ENCODE data around the gene ATG4D. TPM values are rescaled to one million over a fixed set of nuclear protein-coding genes. Genes with fewer than 3 reads are reported as not detected.

Gene ATG4D
- 23.0 TPM for polyA plus RNA-seq (2013, experiment 1 of 2)
- polyA plus RNA-seq (2013, experiment 2 of 2) = 23.3 TPM

DNA sequence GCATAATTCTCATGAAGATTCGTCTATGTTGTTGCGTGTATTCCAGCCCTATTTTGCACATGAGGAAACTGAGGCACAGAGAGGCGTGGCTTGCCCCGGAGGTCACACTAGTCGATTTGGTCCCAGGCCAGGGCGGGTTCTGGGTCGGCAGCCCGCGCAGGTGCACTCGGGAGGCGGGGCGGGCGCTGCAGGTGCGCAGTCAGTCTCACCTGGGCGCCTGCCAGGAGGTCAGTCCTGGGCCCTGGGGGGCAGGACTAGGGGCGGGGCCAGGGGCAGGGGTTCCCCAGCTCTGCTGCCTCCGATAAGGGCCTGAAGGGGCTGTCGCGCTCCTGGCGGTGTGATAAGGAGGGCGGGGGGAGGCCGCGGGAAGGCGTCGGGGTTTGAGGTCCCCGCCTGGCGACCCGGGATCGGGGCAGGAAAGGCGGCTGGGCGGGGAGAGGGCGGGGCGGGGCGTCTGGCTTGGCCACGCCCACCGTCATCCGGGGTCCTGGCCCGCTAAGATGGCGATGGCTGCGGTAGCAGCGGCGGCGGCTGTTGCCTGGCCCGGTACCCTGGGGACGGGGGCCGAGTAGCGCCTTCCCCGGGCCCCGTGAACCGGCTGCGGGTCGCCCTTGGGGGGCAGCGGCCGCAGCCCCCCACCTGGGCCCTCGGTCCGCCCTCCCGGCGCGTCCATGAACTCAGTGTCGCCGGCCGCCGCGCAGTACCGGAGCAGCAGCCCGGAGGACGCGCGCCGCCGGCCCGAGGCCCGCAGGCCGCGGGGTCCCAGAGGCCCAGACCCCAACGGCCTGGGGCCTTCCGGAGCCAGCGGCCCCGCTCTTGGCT lies at the start of gene ATG4D:
ATG4D (plus strand) TSS at position 485 of the 822 bp plus-strand sequence; CDS start at position 672, 187 bp downstream.
- H4K5ac ChIP-seq (ENCODE audit: low read length) = no peak within 1 kb of the TSS
- no peak within 1 kb of the TSS for H4K8ac ChIP-seq (ENCODE audit: low read depth, low read length)
- peak within 1 kb of the TSS; percentile 70 for H3K4ac ChIP-seq (ENCODE audit: low read depth, low read length)
- H3K23ac ChIP-seq (ENCODE audit: low read length) = peak within 1 kb of the TSS; percentile 45
- no peaks in the 10 kb centered on the region for H3K79me2 ChIP-seq (ENCODE audit: control insufficient read depth, insufficient read depth, low read length)
- peak within 1 kb of the TSS; percentile 75 for H3K4me2 ChIP-seq (ENCODE audit: low read length)
- H3K56ac ChIP-seq (ENCODE audit: low read length) = peak within 1 kb of the TSS; percentile 86
- peak; percentile 81 for DNase-seq
- peak within 1 kb of the TSS; percentile 37 for H3K27ac ChIP-seq (ENCODE audit: low read depth, low read length)
- no peak within 1 kb of the TSS for H2AK5ac ChIP-seq (ENCODE audit: low read length)
- WGBS (ENCODE audit: extremely low coverage, insufficient coverage, low lambda C conversion rate) = no CpG with 5 or more reads among the region's 79 CpGs
- H3K4me3 ChIP-seq (ENCODE audit: low read length) = peak within 1 kb of the TSS; percentile 87
- no peaks in the 10 kb centered on the region for H3K4me1 ChIP-seq (ENCODE audit: control insufficient read depth, low read depth, low read length)
- H2BK15ac ChIP-seq (replicated peaks; ENCODE audit: low read depth) = no peak within 1 kb of the TSS
- peak within 1 kb of the TSS; percentile 88 for H3K18ac ChIP-seq (ENCODE audit: low read length)
- no peak within 1 kb of the TSS for H2BK5ac ChIP-seq (ENCODE audit: low read length)
- peaks cover 4% of the 10 kb centered on the region for H3K79me1 ChIP-seq (ENCODE audit: low read length)
- H3K9ac ChIP-seq (ENCODE audit: low read length) = peak within 1 kb of the TSS; percentile 85
- no peaks in the 10 kb centered on the region for H3K36me3 ChIP-seq (ENCODE audit: control insufficient read depth, insufficient read depth, low read length)
- no peak within 1 kb of the TSS for H2BK120ac ChIP-seq (ENCODE audit: low read depth, low read length)
- no peaks in the 10 kb centered on the region for H3K27me3 ChIP-seq (ENCODE audit: insufficient read depth, low read length, poor library complexity)

DNA sequence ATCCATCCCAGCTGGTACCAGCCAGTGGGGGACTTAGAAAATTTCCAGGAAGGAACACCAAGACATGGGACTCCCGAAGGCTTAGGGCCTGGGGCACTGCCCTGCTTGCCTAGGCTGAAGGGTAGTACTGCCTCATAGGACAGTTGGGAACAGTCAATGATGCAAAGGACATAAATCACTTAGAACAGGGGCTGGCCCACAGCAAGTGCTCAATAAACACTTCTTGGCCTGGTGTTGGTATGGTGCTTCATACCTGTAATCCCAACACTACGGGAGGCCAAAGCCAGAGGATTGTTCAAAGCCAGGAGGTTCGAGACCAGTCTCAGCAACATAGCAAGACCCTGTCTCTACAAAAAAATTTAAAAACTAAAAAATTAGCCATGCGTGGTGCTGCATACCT lies 46.3 kb upstream of the ATG4D start:
- no peak overlapping the region for H3K27ac ChIP-seq (ENCODE audit: low read depth, low read length)
- no peak overlapping the region for H2BK120ac ChIP-seq (ENCODE audit: low read depth, low read length)
- H4K5ac ChIP-seq (ENCODE audit: low read length) = no peak overlapping the region
- H2BK5ac ChIP-seq (ENCODE audit: low read length) = no peak overlapping the region
- H3K4ac ChIP-seq (ENCODE audit: low read depth, low read length) = no peak overlapping the region
- H3K56ac ChIP-seq (ENCODE audit: low read length) = no peak overlapping the region
- no peak overlapping the region for H3K23ac ChIP-seq (ENCODE audit: low read length)
- H3K79me1 ChIP-seq (ENCODE audit: low read length) = peaks cover 18% of the 10 kb centered on the region
- H4K8ac ChIP-seq (ENCODE audit: low read depth, low read length) = no peak overlapping the region
- no peak for DNase-seq
- H3K27me3 ChIP-seq (ENCODE audit: insufficient read depth, low read length, poor library complexity) = no peaks in the 10 kb centered on the region
- H3K36me3 ChIP-seq (ENCODE audit: control insufficient read depth, insufficient read depth, low read length) = peaks cover 7% of the 10 kb centered on the region
- no CpG with 5 or more reads among the region's 4 CpGs for WGBS (ENCODE audit: extremely low coverage, insufficient coverage, low lambda C conversion rate)
- H2BK15ac ChIP-seq (replicated peaks; ENCODE audit: low read depth) = no peak overlapping the region
- peaks cover 3% of the 10 kb centered on the region for H3K4me1 ChIP-seq (ENCODE audit: control insufficient read depth, low read depth, low read length)
- H3K18ac ChIP-seq (ENCODE audit: low read length) = no peak overlapping the region
- no peak overlapping the region for H2AK5ac ChIP-seq (ENCODE audit: low read length)
- H3K79me2 ChIP-seq (ENCODE audit: control insufficient read depth, insufficient read depth, low read length) = peaks cover 28% of the 10 kb centered on the region
- H3K9ac ChIP-seq (ENCODE audit: low read length) = no peak overlapping the region
- no peak overlapping the region for H3K4me3 ChIP-seq (ENCODE audit: low read length)
- no peak overlapping the region for H3K4me2 ChIP-seq (ENCODE audit: low read length)

DNA sequence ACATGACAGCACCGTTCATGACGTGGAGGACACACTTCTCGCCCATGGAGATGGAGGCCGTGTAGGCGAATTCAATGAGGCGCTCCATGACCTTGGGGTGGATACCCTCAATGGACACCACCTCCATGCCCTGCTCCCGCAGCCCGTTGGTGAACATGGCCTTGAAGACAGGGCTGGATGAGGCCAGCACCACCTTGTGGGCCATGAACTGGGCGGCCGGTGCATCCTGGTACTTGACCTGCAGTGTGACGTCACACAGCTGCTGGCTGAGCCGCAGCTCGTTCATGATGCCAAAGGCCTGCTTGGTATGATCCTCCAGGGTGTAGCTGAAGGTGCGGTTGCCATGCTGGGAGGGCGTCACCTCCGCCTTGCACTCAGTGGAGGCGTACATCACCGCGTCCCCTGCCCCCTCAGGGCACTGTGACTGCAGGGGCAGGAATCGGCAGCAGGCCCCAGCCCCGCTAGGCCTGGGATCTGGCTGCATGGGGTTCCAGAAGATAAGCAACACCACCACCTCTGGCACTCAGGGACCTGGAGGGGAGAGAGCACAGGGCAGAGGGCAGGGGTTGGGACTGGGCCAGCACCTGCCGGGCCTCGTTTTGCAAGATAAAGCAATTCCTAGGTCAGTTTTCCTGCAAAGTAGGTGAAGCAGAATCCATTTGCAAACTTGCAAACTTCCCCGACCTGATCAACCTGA lies 44.0 kb upstream of the ATG4D start:
- H3K4me3 ChIP-seq (ENCODE audit: low read length) = no peak overlapping the region
- no peak for DNase-seq
- H3K23ac ChIP-seq (ENCODE audit: low read length) = no peak overlapping the region
- peaks cover 18% of the 10 kb centered on the region for H3K79me1 ChIP-seq (ENCODE audit: low read length)
- no peak overlapping the region for H3K18ac ChIP-seq (ENCODE audit: low read length)
- H3K56ac ChIP-seq (ENCODE audit: low read length) = no peak overlapping the region
- H3K9ac ChIP-seq (ENCODE audit: low read length) = no peak overlapping the region
- H3K4ac ChIP-seq (ENCODE audit: low read depth, low read length) = no peak overlapping the region
- H2AK5ac ChIP-seq (ENCODE audit: low read length) = no peak overlapping the region
- H3K4me2 ChIP-seq (ENCODE audit: low read length) = no peak overlapping the region
- no peak overlapping the region for H3K27ac ChIP-seq (ENCODE audit: low read depth, low read length)
- no peaks in the 10 kb centered on the region for H3K27me3 ChIP-seq (ENCODE audit: insufficient read depth, low read length, poor library complexity)
- H3K4me1 ChIP-seq (ENCODE audit: control insufficient read depth, low read depth, low read length) = peaks cover 3% of the 10 kb centered on the region
- H3K79me2 ChIP-seq (ENCODE audit: control insufficient read depth, insufficient read depth, low read length) = peaks cover 28% of the 10 kb centered on the region
- no peak overlapping the region for H4K8ac ChIP-seq (ENCODE audit: low read depth, low read length)
- no peak overlapping the region for H2BK120ac ChIP-seq (ENCODE audit: low read depth, low read length)
- H2BK5ac ChIP-seq (ENCODE audit: low read length) = no peak overlapping the region
- no peak overlapping the region for H2BK15ac ChIP-seq (replicated peaks; ENCODE audit: low read depth)
- WGBS (ENCODE audit: extremely low coverage, insufficient coverage, low lambda C conversion rate) = no CpG with 5 or more reads among the region's 24 CpGs
- H4K5ac ChIP-seq (ENCODE audit: low read length) = no peak overlapping the region
- peaks cover 7% of the 10 kb centered on the region for H3K36me3 ChIP-seq (ENCODE audit: control insufficient read depth, insufficient read depth, low read length)

DNA sequence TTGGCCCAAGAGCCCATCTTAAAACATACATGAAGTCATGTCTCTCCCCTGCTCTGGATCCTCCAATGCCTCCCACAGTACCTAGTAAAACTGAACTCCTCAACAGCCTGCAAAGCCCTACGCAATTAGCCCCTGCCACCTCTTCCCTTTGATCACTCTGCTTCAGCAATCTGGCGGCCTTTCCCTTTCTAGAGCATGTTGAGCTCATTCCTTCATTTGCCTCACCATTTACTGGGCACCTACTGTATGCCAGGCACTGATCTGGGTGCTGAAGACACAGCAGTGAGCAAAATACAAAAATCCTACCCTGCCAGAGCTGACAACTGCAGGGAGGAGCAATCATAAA lies 43.5 kb upstream of the ATG4D start:
- Histone ChIP-seq H3K4ac (ENCODE audit: low read depth, low read length) (no peak overlapping the region), H3K23ac (ENCODE audit: low read length) (no peak overlapping the region)
- no CpG with 5 or more reads among the region's 2 CpGs for WGBS (ENCODE audit: extremely low coverage, insufficient coverage, low lambda C conversion rate)

DNA sequence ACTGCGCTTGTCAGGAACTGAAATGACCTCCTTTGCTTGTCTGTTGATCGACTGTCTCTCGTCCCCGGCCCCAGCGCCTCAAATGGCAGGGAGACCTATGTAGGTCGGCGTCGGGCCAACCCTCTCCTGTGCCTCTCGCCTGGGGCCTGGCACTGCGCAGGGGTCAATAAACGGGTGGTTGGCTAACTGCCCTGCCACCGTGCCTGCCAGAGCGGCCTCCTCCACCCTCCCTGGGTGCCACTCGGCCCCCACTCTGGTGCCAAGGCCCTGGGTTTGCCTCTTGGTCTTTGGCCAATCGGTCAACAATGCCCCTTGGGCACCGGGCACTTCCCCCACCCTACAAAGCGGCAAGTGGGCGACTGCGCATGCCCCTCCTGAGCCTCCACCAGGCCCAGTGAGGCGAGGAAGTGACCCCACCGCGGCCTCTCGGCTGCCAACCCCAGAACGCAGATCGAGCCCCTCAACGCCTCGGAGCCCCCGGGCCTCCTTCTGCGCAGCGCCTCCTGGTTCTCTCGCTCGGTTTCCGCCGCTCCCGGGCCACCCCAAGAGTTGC lies 41.7 kb upstream of the ATG4D start:
- peak overlapping the region; percentile 97 for H3K18ac ChIP-seq (ENCODE audit: low read length)
- H3K27me3 ChIP-seq (ENCODE audit: insufficient read depth, low read length, poor library complexity) = no peaks in the 10 kb centered on the region
- H3K9ac ChIP-seq (ENCODE audit: low read length) = peak overlapping the region; percentile 99
- peak overlapping the region; percentile 54 for H3K4me3 ChIP-seq (ENCODE audit: low read length)
- peak overlapping the region; percentile 89 for H3K27ac ChIP-seq (ENCODE audit: low read depth, low read length)
- H3K56ac ChIP-seq (ENCODE audit: low read length) = peak overlapping the region; percentile 99
- peaks cover 7% of the 10 kb centered on the region for H3K36me3 ChIP-seq (ENCODE audit: control insufficient read depth, insufficient read depth, low read length)
- H3K79me1 ChIP-seq (ENCODE audit: low read length) = peaks cover 18% of the 10 kb centered on the region
- peak overlapping the region; percentile 88 for H4K8ac ChIP-seq (ENCODE audit: low read depth, low read length)
- H2BK5ac ChIP-seq (ENCODE audit: low read length) = peak overlapping the region; percentile 75
- H3K4me2 ChIP-seq (ENCODE audit: low read length) = peak overlapping the region; percentile 75
- peak overlapping the region; percentile 100 for H3K23ac ChIP-seq (ENCODE audit: low read length)
- H2BK120ac ChIP-seq (ENCODE audit: low read depth, low read length) = peak overlapping the region; percentile 69
- H2BK15ac ChIP-seq (replicated peaks; ENCODE audit: low read depth) = no peak overlapping the region
- peak overlapping the region; percentile 79 for H2AK5ac ChIP-seq (ENCODE audit: low read length)
- H4K5ac ChIP-seq (ENCODE audit: low read length) = no peak overlapping the region
- H3K79me2 ChIP-seq (ENCODE audit: control insufficient read depth, insufficient read depth, low read length) = peaks cover 28% of the 10 kb centered on the region
- DNase-seq = peak; percentile 51
- no CpG with 5 or more reads among the region's 35 CpGs for WGBS (ENCODE audit: extremely low coverage, insufficient coverage, low lambda C conversion rate)
- H3K4me1 ChIP-seq (ENCODE audit: control insufficient read depth, low read depth, low read length) = peaks cover 3% of the 10 kb centered on the region
- peak overlapping the region; percentile 100 for H3K4ac ChIP-seq (ENCODE audit: low read depth, low read length)

More for the DNA sequence above, 43.5 kb upstream of the ATG4D start:
- Histone ChIP-seq H3K9ac (ENCODE audit: low read length) (peak overlapping the region; percentile 28), H4K8ac (ENCODE audit: low read depth, low read length) (no peak overlapping the region), H3K79me2 (ENCODE audit: control insufficient read depth, insufficient read depth, low read length) (peaks cover 28% of the 10 kb centered on the region), H2BK5ac (ENCODE audit: low read length) (no peak overlapping the region), H3K4me1 (ENCODE audit: control insufficient read depth, low read depth, low read length) (peaks cover 3% of the 10 kb centered on the region), H2BK120ac (ENCODE audit: low read depth, low read length) (no peak overlapping the region), H2BK15ac (replicated peaks; ENCODE audit: low read depth) (no peak overlapping the region), H3K27ac (ENCODE audit: low read depth, low read length) (no peak overlapping the region), H3K27me3 (ENCODE audit: insufficient read depth, low read length, poor library complexity) (no peaks in the 10 kb centered on the region), H3K56ac (ENCODE audit: low read length) (peak overlapping the region; percentile 49), H3K4me3 (ENCODE audit: low read length) (no peak overlapping the region), H3K79me1 (ENCODE audit: low read length) (peaks cover 18% of the 10 kb centered on the region), H3K36me3 (ENCODE audit: control insufficient read depth, insufficient read depth, low read length) (peaks cover 7% of the 10 kb centered on the region), H4K5ac (ENCODE audit: low read length) (no peak overlapping the region), H2AK5ac (ENCODE audit: low read length) (no peak overlapping the region), H3K4me2 (ENCODE audit: low read length) (no peak overlapping the region), H3K18ac (ENCODE audit: low read length) (no peak overlapping the region)
- no peak for DNase-seq
